Astrocyte (in vitro differentiated cells and primary cell): ENCODE results near the gene VARS2. TPM values are rescaled to one million over a fixed set of nuclear protein-coding genes. Genes with fewer than 3 reads are reported as not detected.

Experiments
- DNase-seq: peaks from one replicate; pipeline ENCODE4 v3.0.0-alpha.2; 2010; ENCODE audit warnings: low read depth
- FAIRE-seq: peaks from 2 replicates; lab custom pipeline; 2011; peaks lifted over from hg19 to GRCh38; lab: Jason Lieb, UNC
- H2AFZ ChIP-seq: 2 replicates; pipeline ENCODE4 v1.6.0; 2012; ENCODE audit warnings: low read depth, low read length, inconsistent platforms
- H3K27ac ChIP-seq: 2 replicates; pipeline ENCODE4 v1.5.1; 2011; ENCODE audit warnings: low read depth, low read length, inconsistent platforms
- H3K27me3 ChIP-seq: 2 replicates; pipeline ENCODE4 v1.6.0; 2011; ENCODE audit warnings: low read length, inconsistent platforms; ENCODE audit not compliant: insufficient read depth
- H3K36me3 ChIP-seq: 2 replicates; pipeline ENCODE4 v1.5.1; 2011; ENCODE audit warnings: low read length, inconsistent platforms; ENCODE audit not compliant: insufficient read depth
- H3K4me1 ChIP-seq: 2 replicates; pipeline ENCODE4 v1.5.1; 2011; ENCODE audit warnings: low read length, inconsistent platforms; ENCODE audit not compliant: insufficient read depth
- H3K4me2 ChIP-seq: 2 replicates; pipeline ENCODE4 v1.6.0; 2012; ENCODE audit warnings: low read length, inconsistent platforms
- H3K4me3 ChIP-seq: 2 replicates; pipeline ENCODE4 v1.5.1; 2011; ENCODE audit warnings: low read depth, mild to moderate bottlenecking, low read length, inconsistent platforms; ENCODE audit not compliant: insufficient read depth
- H3K79me2 ChIP-seq: 2 replicates; pipeline ENCODE4 v1.6.0; 2012; ENCODE audit warnings: mild to moderate bottlenecking, low read length, inconsistent platforms; ENCODE audit not compliant: insufficient read depth
- H3K9ac ChIP-seq: 2 replicates; pipeline ENCODE4 v1.6.0; 2012; ENCODE audit warnings: mild to moderate bottlenecking, low read length, inconsistent platforms
- H3K9me3 ChIP-seq: 2 replicates; pipeline ENCODE4 v1.5.1; 2012; ENCODE audit warnings: low read depth, mild to moderate bottlenecking, low read length, inconsistent platforms; ENCODE audit not compliant: insufficient read depth
- H4K20me1 ChIP-seq: 2 replicates; pipeline ENCODE4 v1.6.0; 2012; ENCODE audit warnings: low read length, inconsistent platforms; ENCODE audit not compliant: insufficient read depth
- H3K27ac Mint-ChIP-seq: one replicate; pipeline ENCODE4 v1.8.0; 2021; ENCODE audit warnings: mild to moderate bottlenecking, mixed read lengths; ENCODE audit not compliant: unreplicated experiment
- H3K27me3 Mint-ChIP-seq: one replicate; pipeline ENCODE4 v1.8.0; 2021; ENCODE audit warnings: low read depth, mixed read lengths; ENCODE audit not compliant: unreplicated experiment
- H3K36me3 Mint-ChIP-seq: one replicate; pipeline ENCODE4 v1.8.0; 2021; ENCODE audit warnings: low read depth, mixed read lengths; ENCODE audit not compliant: unreplicated experiment
- H3K4me1 Mint-ChIP-seq: one replicate; pipeline ENCODE4 v1.8.0; 2021; ENCODE audit warnings: low read depth, mixed read lengths; ENCODE audit not compliant: unreplicated experiment
- H3K4me3 Mint-ChIP-seq: one replicate; pipeline ENCODE4 v1.8.0; 2021; ENCODE audit warnings: mild to moderate bottlenecking, moderate library complexity, mixed read lengths; ENCODE audit not compliant: unreplicated experiment
- H3K9me3 Mint-ChIP-seq: one replicate; pipeline ENCODE4 v1.8.0; 2021; ENCODE audit warnings: mild to moderate bottlenecking, mixed read lengths; ENCODE audit not compliant: unreplicated experiment
- CTCF ChIP-seq: IDR thresholded peaks from 2 replicates; pipeline ENCODE4 v1.5.1; 2011; ENCODE audit warnings: low read depth, mild to moderate bottlenecking, inconsistent platforms, low read length, moderate library complexity; ENCODE audit not compliant: insufficient read depth
- EZH2 ChIP-seq: IDR thresholded peaks from 2 replicates; pipeline ENCODE4 v1.6.1; 2012; ENCODE audit warnings: mild to moderate bottlenecking, low read length, inconsistent platforms; ENCODE audit not compliant: insufficient read depth
- total RNA-seq: library from RNA; stranded (reverse); gene quantifications from 2 replicates; pipeline ENCODE4 v1.2.1, GENCODE V29; 2021

The VARS2 gene
- total RNA-seq, 1 donor from 2014 or later = 19.8 TPM

GRCh38 chr6:30913721-30914075 is 340 bp upstream of the VARS2 start:
- Mint-ChIP-seq H3K4me1 (peaks cover 10% of the 10 kb centered on the region), H3K36me3 (peaks cover 20% of the 10 kb centered on the region), H3K9me3 (no peaks in the 10 kb centered on the region), H3K4me3 (peak overlapping the region; percentile 54), H3K27me3 (no peaks in the 10 kb centered on the region), H3K27ac (no peak overlapping the region)
- Histone ChIP-seq H3K4me2 (peak overlapping the region; percentile 92), H3K27ac (peak overlapping the region; percentile 26), H4K20me1 (no peaks in the 10 kb centered on the region), H3K36me3 (peaks cover 19% of the 10 kb centered on the region), H3K4me1 (peaks cover 18% of the 10 kb centered on the region), H3K4me3 (peak overlapping the region; percentile 53), H3K27me3 (no peaks in the 10 kb centered on the region), H3K9me3 (no peaks in the 10 kb centered on the region), H2AFZ (peak overlapping the region; percentile 70), H3K79me2 (peaks cover 13% of the 10 kb centered on the region), H3K9ac (peak overlapping the region; percentile 86)
- FAIRE-seq (no peak), DNase-seq (no peak)
- TF ChIP-seq EZH2 (no peak), CTCF (no peak)

- DNase-seq (no peak), FAIRE-seq (no peak)
- Mint-ChIP-seq H3K27ac (peak overlapping the region; percentile 85), H3K4me1 (peaks cover 8% of the 10 kb centered on the region), H3K9me3 (no peaks in the 10 kb centered on the region), H3K27me3 (no peaks in the 10 kb centered on the region), H3K36me3 (peaks cover 27% of the 10 kb centered on the region), H3K4me3 (peak overlapping the region; percentile 47)
- Histone ChIP-seq H3K27me3 (no peaks in the 10 kb centered on the region), H2AFZ (peak overlapping the region; percentile 78), H3K79me2 (peaks cover under 1% of the 10 kb centered on the region), H3K9me3 (no peaks in the 10 kb centered on the region), H3K9ac (peak overlapping the region; percentile 86), H3K27ac (no peak overlapping the region), H3K4me3 (peak overlapping the region; percentile 53), H3K4me1 (peaks cover 11% of the 10 kb centered on the region), H3K4me2 (peak overlapping the region; percentile 92), H3K36me3 (peaks cover 19% of the 10 kb centered on the region), H4K20me1 (no peaks in the 10 kb centered on the region)
- TF ChIP-seq CTCF = no peak
- TF ChIP-seq EZH2 = no peak
Observed at GRCh38 chr6:30914854-30915590, 984 bp downstream of the VARS2 start.

- Histone ChIP-seq H3K9me3 (no peaks in the 10 kb centered on the region), H2AFZ (no peak overlapping the region), H3K4me2 (peak overlapping the region; percentile 92), H3K27me3 (no peaks in the 10 kb centered on the region), H3K4me1 (peaks cover 11% of the 10 kb centered on the region), H3K9ac (no peak overlapping the region), H3K36me3 (peaks cover 19% of the 10 kb centered on the region), H3K4me3 (no peak overlapping the region), H4K20me1 (no peaks in the 10 kb centered on the region), H3K27ac (no peak overlapping the region), H3K79me2 (no peaks in the 10 kb centered on the region)
- Mint-ChIP-seq H3K4me3 (peak overlapping the region; percentile 47), H3K9me3 (no peaks in the 10 kb centered on the region), H3K27ac (no peak overlapping the region), H3K27me3 (no peaks in the 10 kb centered on the region), H3K36me3 (peaks cover 27% of the 10 kb centered on the region), H3K4me1 (peaks cover 8% of the 10 kb centered on the region)
- DNase-seq = peak; percentile 40
- peak; percentile 57 for TF ChIP-seq CTCF
- no peak for TF ChIP-seq EZH2
- no peak for FAIRE-seq
Observed at GRCh38 chr6:30915591-30915946, 1.5 kb downstream of the VARS2 start.
